Measurements from ENCODE around the gene GPR158. TPM values are rescaled to one million over a fixed set of nuclear protein-coding genes. Genes with fewer than 3 reads are reported as not detected.
"Not testable (repeated sequence)": the region's sequence is repeated elsewhere in the genome, so short reads cannot be mapped to it uniquely, and the experiment has no call there.

The GPR158 gene
- total and polyA plus RNA-seq, 4 donors, result 0.02 to 0.97 TPM; not detected in 2

DNA sequence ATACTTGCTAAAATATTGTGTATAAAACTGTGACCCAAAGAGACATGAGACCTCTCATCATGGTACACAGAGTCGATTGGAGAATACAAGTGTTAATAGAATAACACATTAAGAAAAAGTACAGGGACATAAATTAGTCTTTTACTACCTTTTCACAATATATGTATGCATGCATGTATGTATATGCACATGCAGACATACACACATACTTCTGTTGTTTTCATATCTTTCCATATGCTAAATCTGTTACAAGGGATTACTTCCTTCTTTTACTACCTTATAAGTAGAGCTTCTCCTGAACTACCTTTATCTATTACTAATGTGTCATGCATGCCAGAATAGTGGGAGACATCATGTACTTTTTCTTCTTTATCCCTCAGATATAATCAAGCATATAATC is 131.6 kb downstream of the GPR158 start:
- ATAC-seq (ENCODE audit: insufficient read depth, low FRiP score), result no peak
- TF ChIP-seq, protein P1, sequence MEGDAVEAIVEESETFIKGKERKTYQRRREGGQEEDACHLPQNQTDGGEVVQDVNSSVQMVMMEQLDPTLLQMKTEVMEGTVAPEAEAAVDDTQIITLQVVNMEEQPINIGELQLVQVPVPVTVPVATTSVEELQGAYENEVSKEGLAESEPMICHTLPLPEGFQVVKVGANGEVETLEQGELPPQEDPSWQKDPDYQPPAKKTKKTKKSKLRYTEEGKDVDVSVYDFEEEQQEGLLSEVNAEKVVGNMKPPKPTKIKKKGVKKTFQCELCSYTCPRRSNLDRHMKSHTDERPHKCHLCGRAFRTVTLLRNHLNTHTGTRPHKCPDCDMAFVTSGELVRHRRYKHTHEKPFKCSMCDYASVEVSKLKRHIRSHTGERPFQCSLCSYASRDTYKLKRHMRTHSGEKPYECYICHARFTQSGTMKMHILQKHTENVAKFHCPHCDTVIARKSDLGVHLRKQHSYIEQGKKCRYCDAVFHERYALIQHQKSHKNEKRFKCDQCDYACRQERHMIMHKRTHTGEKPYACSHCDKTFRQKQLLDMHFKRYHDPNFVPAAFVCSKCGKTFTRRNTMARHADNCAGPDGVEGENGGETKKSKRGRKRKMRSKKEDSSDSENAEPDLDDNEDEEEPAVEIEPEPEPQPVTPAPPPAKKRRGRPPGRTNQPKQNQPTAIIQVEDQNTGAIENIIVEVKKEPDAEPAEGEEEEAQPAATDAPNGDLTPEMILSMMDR (IDR thresholded peaks at IDR 0.05; ENCODE audit: control extremely low read depth, extremely low read depth), result no peak
- DNase-seq, result no peak
- Histone ChIP-seq H3K9me3 (ENCODE audit: control insufficient read depth in 4 of 4, insufficient read depth in 3 of 4, low read length in 3 of 4) (peaks cover 0 to 6% (median 0%) of the 10 kb centered on the region in 4 donors), H3K36me3 (ENCODE audit: control insufficient read depth in 4 of 4, insufficient read depth in 4 of 4, low read length in 4 of 4) (no peaks in the 10 kb centered on the region), H3K4me3 (no peak overlapping the region), H3K9ac (ENCODE audit: insufficient read depth in 1 of 2, low read length in 2 of 2) (no peak overlapping the region), H3K27me3 (ENCODE audit: control insufficient read depth in 3 of 3, insufficient read depth in 3 of 3, low read length in 2 of 3) (no peaks in the 10 kb centered on the region), H3K27ac (ENCODE audit: low read depth in 1 of 2, low read length in 1 of 2) (no peak overlapping the region), H3K4me1 (ENCODE audit: control insufficient read depth in 5 of 5, insufficient read depth in 5 of 5, low read length in 5 of 5) (no peaks in the 10 kb centered on the region)
- WGBS, 2 donors, result 71 to 85% methylated on average over 1 of the region's 1 CpG

DNA sequence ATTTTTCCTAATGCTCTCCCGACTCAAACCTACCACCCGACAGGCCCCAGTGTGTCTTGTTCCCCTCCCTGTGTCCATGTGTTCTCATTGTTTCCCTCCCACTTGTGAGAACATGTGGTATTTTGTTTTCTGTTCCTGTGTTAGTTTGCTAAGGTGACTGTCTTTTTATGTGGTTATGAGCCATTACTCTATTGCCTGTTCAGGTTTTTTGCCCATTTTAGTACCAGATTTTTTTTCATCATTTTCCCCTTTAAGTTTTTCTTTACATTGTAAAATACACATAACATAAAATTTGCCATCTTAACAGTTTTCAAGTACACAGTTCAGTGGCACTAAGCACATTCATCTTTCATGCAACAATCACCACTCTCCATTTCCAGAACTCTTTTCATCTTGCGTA is 133.5 kb downstream of the GPR158 start:
- H3K27ac ChIP-seq (ENCODE audit: low read depth in 1 of 2, low read length in 1 of 2), result no peak overlapping the region
- H3K36me3 ChIP-seq (ENCODE audit: control insufficient read depth in 4 of 4, insufficient read depth in 4 of 4, low read length in 4 of 4), result no peaks in the 10 kb centered on the region
- TF ChIP-seq, protein P1 (IDR thresholded peaks at IDR 0.05; ENCODE audit: control extremely low read depth, extremely low read depth), result no peak
- no peak overlapping the region for H3K9ac ChIP-seq (ENCODE audit: insufficient read depth in 1 of 2, low read length in 2 of 2)
- ATAC-seq (ENCODE audit: insufficient read depth, low FRiP score) (no peak), DNase-seq (no peak)
- no peaks in the 10 kb centered on the region for H3K27me3 ChIP-seq (ENCODE audit: control insufficient read depth in 3 of 3, insufficient read depth in 3 of 3, low read length in 2 of 3)
- H3K4me3 ChIP-seq, result no peak overlapping the region
- 58 to 95% methylated on average over 2 to 3 of the region's 3 CpGs for WGBS, 2 donors
- peaks cover 0 to 6% (median 0%) of the 10 kb centered on the region in 4 donors for H3K9me3 ChIP-seq (ENCODE audit: control insufficient read depth in 4 of 4, insufficient read depth in 3 of 4, low read length in 3 of 4)
- H3K4me1 ChIP-seq (ENCODE audit: control insufficient read depth in 5 of 5, insufficient read depth in 5 of 5, low read length in 5 of 5), result no peaks in the 10 kb centered on the region

DNA sequence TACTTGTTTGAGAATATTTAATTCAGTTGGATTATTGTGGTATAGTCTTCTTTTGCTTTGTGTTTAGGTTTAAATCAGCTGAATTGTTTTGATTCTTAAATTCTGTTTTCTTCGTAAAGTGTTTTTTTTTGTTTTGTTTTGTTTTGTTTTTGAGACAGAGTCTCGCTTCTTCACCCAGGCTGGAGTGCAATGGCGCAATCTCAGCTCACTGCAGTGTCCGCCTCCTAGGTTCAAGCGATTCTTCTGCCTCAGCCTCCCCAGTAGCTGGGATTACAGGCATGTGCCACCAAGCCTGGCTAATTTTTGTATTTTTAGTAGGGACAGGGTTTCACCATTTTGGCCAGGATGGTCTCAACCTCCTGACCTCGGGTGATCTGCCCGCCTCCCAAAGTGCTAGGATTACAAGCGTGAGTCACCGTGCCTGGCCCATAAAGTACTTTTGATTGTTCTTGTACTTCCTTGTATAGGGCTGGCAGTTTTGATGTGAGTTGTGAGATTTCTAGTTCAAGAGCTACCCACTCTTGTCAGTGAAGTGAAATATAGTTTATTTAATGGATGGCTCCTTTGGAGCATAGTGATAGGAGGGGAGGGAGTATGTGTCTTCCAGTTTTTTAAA is 142.9 kb downstream of the GPR158 start:
- DNase-seq; H3K27ac ChIP-seq (ENCODE audit: low read depth in 1 of 2, low read length in 1 of 2); H3K4me1 ChIP-seq (ENCODE audit: control insufficient read depth in 5 of 5, insufficient read depth in 5 of 5, low read length in 5 of 5); H3K4me3 ChIP-seq; H3K27me3 ChIP-seq (ENCODE audit: control insufficient read depth in 3 of 3, insufficient read depth in 3 of 3, low read length in 2 of 3); H3K9me3 ChIP-seq (ENCODE audit: control insufficient read depth in 4 of 4, insufficient read depth in 3 of 4, low read length in 3 of 4); H3K36me3 ChIP-seq (ENCODE audit: control insufficient read depth in 4 of 4, insufficient read depth in 4 of 4, low read length in 4 of 4); ATAC-seq (ENCODE audit: insufficient read depth, low FRiP score); H3K9ac ChIP-seq (ENCODE audit: insufficient read depth in 1 of 2, low read length in 2 of 2): not testable (repeated sequence)
- 81 to 86% methylated on average over 9 of the region's 9 CpGs for WGBS, 2 donors

DNA sequence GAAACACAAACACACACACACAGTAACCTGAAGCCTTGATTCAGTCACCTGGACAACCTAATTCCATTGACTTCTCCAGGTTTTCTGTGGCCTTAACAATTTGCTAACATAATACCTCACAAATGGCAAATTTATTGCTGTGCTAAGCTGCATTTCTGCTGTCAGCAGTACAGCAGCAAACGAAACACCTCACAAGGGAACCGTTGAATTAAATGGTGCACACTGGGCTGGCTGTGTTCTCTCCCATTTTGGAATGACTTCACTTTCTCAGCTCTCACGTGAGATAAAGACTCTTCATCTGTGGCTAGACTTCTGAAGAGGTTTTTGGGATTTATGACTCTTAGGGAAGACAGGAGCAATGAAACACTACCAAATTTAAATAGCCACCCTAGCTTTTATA is 152.5 kb downstream of the GPR158 start:
- no peaks in the 10 kb centered on the region for H3K27me3 ChIP-seq (ENCODE audit: control insufficient read depth in 3 of 3, insufficient read depth in 3 of 3, low read length in 2 of 3)
- H3K9me3 ChIP-seq (ENCODE audit: control insufficient read depth in 4 of 4, insufficient read depth in 3 of 4, low read length in 3 of 4), result no peaks in the 10 kb centered on the region
- H3K4me1 ChIP-seq (ENCODE audit: control insufficient read depth in 5 of 5, insufficient read depth in 5 of 5, low read length in 5 of 5), result no peaks in the 10 kb centered on the region
- no peak for ATAC-seq (ENCODE audit: insufficient read depth, low FRiP score)
- H3K27ac ChIP-seq (ENCODE audit: low read depth in 1 of 2, low read length in 1 of 2), result no peak overlapping the region
- no peak overlapping the region for H3K4me3 ChIP-seq
- DNase-seq, result no peak
- no peaks in the 10 kb centered on the region for H3K36me3 ChIP-seq (ENCODE audit: control insufficient read depth in 4 of 4, insufficient read depth in 4 of 4, low read length in 4 of 4)
- TF ChIP-seq, protein P1 (IDR thresholded peaks at IDR 0.05; ENCODE audit: control extremely low read depth, extremely low read depth), result no peak
- no peak overlapping the region for H3K9ac ChIP-seq (ENCODE audit: insufficient read depth in 1 of 2, low read length in 2 of 2)
- 53 to 76% methylated on average over 3 of the region's 3 CpGs for WGBS, 2 donors

All from lung (tissue), 12 donors.